Naive B cell (primary cell): Measurements from ENCODE around the gene MRPS17. TPM values are rescaled to one million over a fixed set of nuclear protein-coding genes. Genes with fewer than 3 reads are reported as not detected.

Source experiments
- ATAC-seq, 2 donors: fragments of 150-1000 bp; cut with Tn5 transposase; 2 replicates each; pipeline ENCODE4 v1.10.0; 2021; ENCODE audit warnings: low read depth in 2 of 2, mild to moderate bottlenecking in 2 of 2, moderate library complexity in 2 of 2
- DNase-seq: peaks from one replicate; pipeline ENCODE4 v3.0.0; 2022
- H3K27ac Mint-ChIP-seq, 6 donors: one replicate each; pipeline ENCODE4 v1.8.0; 2020 to 2022; ENCODE audit warnings: mild to moderate bottlenecking in 6 of 6, mixed read lengths in 6 of 6, moderate library complexity in 5 of 6, inconsistent platforms in 2 of 6
- H3K27me3 Mint-ChIP-seq, 3 donors: one replicate each; pipeline ENCODE4 v1.8.0; 2021 to 2022; ENCODE audit warnings: mixed read lengths in 3 of 3, mild to moderate bottlenecking in 1 of 3
- H3K36me3 Mint-ChIP-seq, 2 donors: one replicate each; pipeline ENCODE4 v1.8.0; 2020 to 2022; ENCODE audit warnings: mixed read lengths in 2 of 2, inconsistent platforms in 1 of 2, mild to moderate bottlenecking in 1 of 2
- H3K4me1 Mint-ChIP-seq, 3 donors: one replicate each; pipeline ENCODE4 v1.8.0; 2020 to 2022; ENCODE audit warnings: mixed read lengths in 3 of 3, inconsistent platforms in 1 of 3, mild to moderate bottlenecking in 1 of 3, moderate library complexity in 1 of 3
- H3K4me3 Mint-ChIP-seq, 8 donors: one replicate each; pipeline ENCODE4 v1.8.0; 2020 to 2022; ENCODE audit warnings: mild to moderate bottlenecking in 8 of 8, mixed read lengths in 8 of 8, moderate library complexity in 8 of 8, inconsistent platforms in 2 of 8
- H3K9me3 Mint-ChIP-seq, 7 donors: one replicate each; pipeline ENCODE4 v1.8.0; 2020 to 2022; ENCODE audit warnings: mixed read lengths in 7 of 7, mild to moderate bottlenecking in 5 of 7, inconsistent platforms in 2 of 7, moderate library complexity in 1 of 7
- polyA plus RNA-seq, 6 donors: library from polyadenylated mRNA; unstranded; fragments of 300-500 nt; fragmentation: Illumina TruSeq; gene quantifications; one replicate each; pipeline ENCODE4 v1.2.3, GENCODE V29; 2021; ENCODE audit warnings: low read depth in 6 of 6

The MRPS17 gene
- polyA plus RNA-seq, 6 donors from 2014 or later, result 10.0 to 18.1 (median 17.5) TPM

DNA sequence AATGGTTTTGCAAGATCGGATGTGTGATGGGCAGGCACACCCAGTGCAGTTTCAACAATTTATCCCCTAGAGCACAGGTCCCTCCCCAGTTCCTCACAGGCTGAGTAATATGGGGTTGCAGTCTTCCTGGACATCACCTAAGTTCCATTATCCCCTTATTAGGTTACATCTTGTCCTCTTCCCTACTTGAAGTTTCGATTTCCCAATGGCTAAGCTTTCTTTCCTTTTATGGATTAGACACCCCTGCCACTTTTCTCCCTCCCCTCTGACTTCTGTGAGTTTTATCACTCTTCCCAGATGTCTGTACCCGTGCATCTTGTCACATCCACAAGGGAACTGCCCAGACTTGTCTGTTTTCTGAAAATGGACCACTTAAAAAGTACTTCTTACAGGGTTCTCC is 10.3 kb downstream of the MRPS17 start:
- no peak for DNase-seq
- H3K27me3 Mint-ChIP-seq, result no peaks in the 10 kb centered on the region
- H3K36me3 Mint-ChIP-seq, result no peaks in the 10 kb centered on the region
- H3K4me1 Mint-ChIP-seq, result peaks cover 16 to 31% (median 31%) of the 10 kb centered on the region in 3 donors
- peak overlapping the region in 4 of 6 donors; percentile 27 to 88 (median 58) for H3K27ac Mint-ChIP-seq
- ATAC-seq, result no peak
- peak overlapping the region in 1 of 8 donors; percentile 39 for H3K4me3 Mint-ChIP-seq
- no peaks in the 10 kb centered on the region for H3K9me3 Mint-ChIP-seq

- no peaks in the 10 kb centered on the region for H3K9me3 Mint-ChIP-seq
- ATAC-seq (no peak), DNase-seq (no peak)
- H3K27ac Mint-ChIP-seq, result peak overlapping the region; percentile 33 to 93 (median 88)
- H3K36me3 Mint-ChIP-seq, result no peaks in the 10 kb centered on the region
- H3K4me3 Mint-ChIP-seq, result peak overlapping the region; percentile 63 to 94 (median 82)
- H3K4me1 Mint-ChIP-seq, result peaks cover 17 to 37% (median 35%) of the 10 kb centered on the region in 3 donors
- no peaks in the 10 kb centered on the region for H3K27me3 Mint-ChIP-seq
Observed at GRCh38 chr7:55963584-55964168, 12.0 kb downstream of the MRPS17 start.

DNA sequence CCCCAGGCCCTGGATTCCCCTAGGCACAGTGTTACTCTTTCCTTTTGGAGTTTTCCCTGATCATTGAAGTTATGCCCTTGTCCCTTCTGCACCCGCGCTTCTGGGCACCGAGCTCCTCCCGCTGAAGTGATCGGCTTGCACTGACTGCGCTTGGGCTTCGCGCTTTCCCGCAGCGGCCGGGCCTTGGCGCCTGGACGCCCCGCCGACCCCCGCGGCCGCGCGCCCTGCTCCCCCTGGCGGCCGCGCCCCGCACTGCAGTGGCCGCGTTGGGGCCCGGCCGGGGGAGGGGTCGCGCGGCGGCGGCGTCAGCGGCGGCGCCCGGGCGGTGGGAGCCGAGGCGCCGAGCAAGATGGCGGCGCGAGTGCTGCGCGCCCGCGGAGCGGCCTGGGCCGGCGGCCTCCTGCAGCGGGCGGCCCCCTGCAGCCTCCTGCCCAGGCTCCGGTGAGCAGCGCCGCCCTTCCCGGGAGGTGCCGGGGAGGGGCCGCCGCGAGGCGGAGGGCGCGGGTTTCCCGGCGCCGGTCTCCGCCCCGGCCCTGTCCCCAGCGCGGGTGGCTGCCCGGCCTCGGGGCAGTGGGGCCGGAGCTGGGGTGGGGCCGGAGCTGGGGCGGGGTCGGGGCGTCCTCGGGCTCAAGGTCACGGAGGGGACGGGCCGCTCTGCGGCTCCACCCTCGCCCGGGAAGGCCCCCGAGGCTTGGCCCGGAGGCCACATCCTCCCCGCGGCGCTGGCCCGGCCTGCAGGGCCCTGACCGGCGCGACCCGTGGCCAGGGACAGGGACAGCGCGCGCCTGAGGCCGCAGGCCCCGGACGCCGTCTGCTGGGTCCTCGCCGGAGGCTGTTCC is 12.8 kb downstream of the MRPS17 start, which contains the start of gene NIPSNAP2:
Gene NIPSNAP2, plus strand, starts transcription at position 325 of the 839 bp plus-strand sequence. Its CDS starts 25 bp downstream, at position 350.
- peak within 1 kb of the TSS; percentile 72 to 94 (median 88) for H3K4me3 Mint-ChIP-seq
- no peaks in the 10 kb centered on the region for H3K36me3 Mint-ChIP-seq
- H3K4me1 Mint-ChIP-seq, result peaks cover 25 to 39% (median 37%) of the 10 kb centered on the region in 3 donors
- ATAC-seq (peak; percentile 86 to 87), DNase-seq (peak; percentile 64)
- no peaks in the 10 kb centered on the region for H3K9me3 Mint-ChIP-seq
- H3K27me3 Mint-ChIP-seq, result no peaks in the 10 kb centered on the region
- H3K27ac Mint-ChIP-seq, result peak within 1 kb of the TSS; percentile 76 to 95 (median 90)

- peak overlapping the region; percentile 21 to 95 (median 80) for H3K27ac Mint-ChIP-seq
- H3K4me3 Mint-ChIP-seq, result peak overlapping the region; percentile 72 to 92 (median 88)
- H3K36me3 Mint-ChIP-seq, result peaks cover 0 to 5% of the 10 kb centered on the region in 2 donors
- no peaks in the 10 kb centered on the region for H3K27me3 Mint-ChIP-seq
- H3K9me3 Mint-ChIP-seq, result no peaks in the 10 kb centered on the region
- ATAC-seq (peak; percentile 25), DNase-seq (no peak)
- H3K4me1 Mint-ChIP-seq, result peaks cover 29 to 45% (median 42%) of the 10 kb centered on the region in 3 donors
Observed at GRCh38 chr7:55965100-55965470, 13.4 kb downstream of the MRPS17 start.

GRCh38 chr7:55965805-55966421 is 14.2 kb downstream of the MRPS17 start:
- Mint-ChIP-seq H3K36me3 (peaks cover 0 to 14% of the 10 kb centered on the region in 2 donors), H3K27ac (peak overlapping the region in 4 of 6 donors; percentile 39 to 73 (median 60)), H3K9me3 (no peaks in the 10 kb centered on the region), H3K4me1 (peaks cover 36 to 49% (median 45%) of the 10 kb centered on the region in 3 donors), H3K27me3 (no peaks in the 10 kb centered on the region), H3K4me3 (peak overlapping the region; percentile 55 to 92 (median 80))
- ATAC-seq (no peak), DNase-seq (no peak)

DNA sequence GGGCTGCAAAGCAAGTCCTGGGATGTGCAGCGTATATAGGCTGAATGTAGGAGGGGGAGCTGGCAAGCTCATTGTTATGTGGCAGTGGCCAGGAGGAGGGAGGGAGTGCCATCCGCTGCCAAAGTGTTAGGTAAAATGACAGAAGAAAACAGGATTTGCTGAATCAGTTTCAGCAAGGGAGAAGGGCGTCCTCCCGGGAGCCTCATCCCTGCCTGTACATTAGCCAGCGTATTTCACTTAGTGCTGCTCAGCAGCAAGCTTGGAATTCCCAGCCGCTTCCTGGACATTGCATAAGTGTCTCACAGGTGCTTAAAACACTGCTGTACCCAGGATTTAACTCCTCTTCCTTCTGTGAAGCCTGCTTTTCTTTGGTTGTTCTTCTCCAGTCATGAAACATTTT is 15.2 kb downstream of the MRPS17 start:
- no peak for ATAC-seq
- H3K36me3 Mint-ChIP-seq, result peaks cover 0 to 14% of the 10 kb centered on the region in 2 donors
- peak overlapping the region in 5 of 6 donors; percentile 1 to 87 (median 32) for H3K27ac Mint-ChIP-seq
- H3K27me3 Mint-ChIP-seq, result no peaks in the 10 kb centered on the region
- peak overlapping the region in 3 of 8 donors; percentile 13 to 87 (median 36) for H3K4me3 Mint-ChIP-seq
- peaks cover 36 to 54% (median 45%) of the 10 kb centered on the region in 3 donors for H3K4me1 Mint-ChIP-seq
- no peaks in the 10 kb centered on the region for H3K9me3 Mint-ChIP-seq
- DNase-seq, result no peak

- ATAC-seq, result no peak
- Mint-ChIP-seq H3K36me3 (peaks cover 0 to 14% of the 10 kb centered on the region in 2 donors), H3K27me3 (no peaks in the 10 kb centered on the region), H3K27ac (peak overlapping the region in 2 of 6 donors; percentile 70), H3K4me1 (peaks cover 24 to 44% (median 38%) of the 10 kb centered on the region in 3 donors), H3K4me3 (peak overlapping the region in 1 of 8 donors; percentile 75), H3K9me3 (no peaks in the 10 kb centered on the region)
- DNase-seq, result no peak
Observed at GRCh38 chr7:55969391-55969790, 17.7 kb downstream of the MRPS17 start.

- Mint-ChIP-seq H3K27ac (peak overlapping the region in 3 of 6 donors; percentile 10 to 75 (median 70)), H3K4me3 (no peak overlapping the region), H3K4me1 (peaks cover 33 to 52% (median 43%) of the 10 kb centered on the region in 3 donors)
Observed at GRCh38 chr7:55970561-55970960, 18.9 kb downstream of the MRPS17 start.

DNA sequence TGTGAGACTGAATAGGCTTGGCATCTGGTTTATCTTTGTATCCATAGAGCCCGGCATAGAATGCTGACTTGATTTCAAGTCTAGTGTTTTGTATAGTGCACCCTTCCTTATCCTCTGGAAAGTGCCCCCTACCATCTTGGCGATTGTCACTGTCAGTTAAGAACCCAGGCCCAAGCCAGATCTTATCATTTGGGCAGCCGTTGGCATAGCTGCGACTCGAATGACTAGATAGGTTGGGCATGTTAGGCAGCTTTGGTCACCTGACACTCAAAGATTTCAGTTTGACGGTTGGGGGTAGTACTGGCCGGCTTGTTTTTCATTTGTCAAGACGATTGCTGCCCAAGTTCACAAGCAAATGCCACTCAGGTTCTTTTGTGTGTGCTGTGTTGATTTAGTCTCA is 19.3 kb downstream of the MRPS17 start:
- Mint-ChIP-seq H3K4me3 (no peak overlapping the region), H3K27me3 (no peaks in the 10 kb centered on the region), H3K4me1 (peaks cover 33 to 50% (median 43%) of the 10 kb centered on the region in 3 donors), H3K27ac (peak overlapping the region in 1 of 6 donors; percentile 70), H3K9me3 (no peaks in the 10 kb centered on the region), H3K36me3 (peaks cover 0 to 14% of the 10 kb centered on the region in 2 donors)
- ATAC-seq (no peak), DNase-seq (no peak)

More at GRCh38 chr7:55970561-55970960, 18.9 kb downstream of the MRPS17 start:
- H3K27me3 Mint-ChIP-seq, result no peaks in the 10 kb centered on the region
- ATAC-seq, result no peak
- H3K9me3 Mint-ChIP-seq, result no peaks in the 10 kb centered on the region
- DNase-seq, result no peak
- H3K36me3 Mint-ChIP-seq, result peaks cover 0 to 14% of the 10 kb centered on the region in 2 donors

DNA sequence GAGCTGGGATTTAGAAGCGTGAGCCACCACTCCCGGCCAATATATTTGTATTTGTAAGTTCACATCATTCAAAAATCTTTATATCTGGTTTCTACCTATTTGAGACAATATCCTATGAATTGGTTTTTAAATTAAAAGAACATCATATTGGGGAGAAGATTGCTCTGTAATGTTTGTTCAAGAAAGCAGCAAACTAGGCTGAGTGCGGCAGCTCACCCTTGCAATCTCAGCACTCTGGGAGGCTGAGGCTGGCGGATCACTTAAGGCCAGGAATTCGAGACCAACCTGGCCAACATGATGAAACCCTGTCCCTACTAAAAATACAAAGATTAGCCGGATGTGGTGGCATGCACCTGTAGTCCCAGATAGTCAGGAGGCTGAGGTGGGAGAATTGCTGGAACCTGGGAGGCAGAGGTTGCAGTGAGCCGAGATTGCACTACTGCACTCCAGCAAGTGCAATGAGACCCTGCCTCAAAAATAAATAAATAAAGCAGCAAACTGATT is 22.1 kb downstream of the MRPS17 start:
- Mint-ChIP-seq H3K4me1 (peaks cover 28 to 46% (median 34%) of the 10 kb centered on the region in 3 donors), H3K36me3 (peaks cover 0 to 14% of the 10 kb centered on the region in 2 donors), H3K9me3 (no peaks in the 10 kb centered on the region), H3K27me3 (no peaks in the 10 kb centered on the region), H3K27ac (peak overlapping the region in 1 of 6 donors; percentile 81), H3K4me3 (peak overlapping the region in 1 of 8 donors; percentile 10)
- ATAC-seq (no peak), DNase-seq (no peak)

DNA sequence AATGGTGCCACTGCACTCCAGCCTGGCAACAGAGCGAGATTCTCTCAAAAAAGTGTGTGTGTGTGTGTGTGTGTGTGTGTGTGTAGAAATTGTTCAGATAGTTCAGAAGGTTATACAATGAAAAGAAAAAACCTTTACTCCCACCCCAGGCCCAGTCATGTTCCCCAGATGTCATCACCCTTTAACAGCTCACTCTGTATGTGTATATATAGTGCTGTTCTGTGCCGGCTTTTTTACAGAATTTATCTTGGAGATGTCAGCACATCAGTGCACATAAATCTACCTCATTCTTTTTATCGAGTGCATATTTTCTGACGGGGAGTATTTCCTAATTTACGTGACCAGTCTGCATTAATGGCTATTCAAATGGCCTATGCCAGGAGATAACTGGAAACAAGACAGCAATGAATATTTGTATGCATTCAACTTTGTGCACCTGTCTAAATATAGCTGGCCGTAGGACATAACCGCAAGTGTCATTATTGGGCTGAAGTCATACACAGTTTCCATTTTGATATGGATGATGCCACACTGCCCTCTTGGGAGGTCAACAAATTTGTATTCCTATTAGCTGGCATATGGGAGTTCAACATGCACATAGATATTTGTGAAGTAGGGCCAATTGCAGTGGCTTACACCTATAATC is 24.4 kb downstream of the MRPS17 start:
- Mint-ChIP-seq H3K4me3 (no peak overlapping the region), H3K4me1 (peaks cover 13 to 32% (median 24%) of the 10 kb centered on the region in 3 donors), H3K27ac (peak overlapping the region in 2 of 6 donors; percentile 4 to 20), H3K27me3 (no peaks in the 10 kb centered on the region), H3K9me3 (no peaks in the 10 kb centered on the region), H3K36me3 (peaks cover 3 to 22% of the 10 kb centered on the region in 2 donors)
- no peak for DNase-seq
- ATAC-seq, result no peak

DNA sequence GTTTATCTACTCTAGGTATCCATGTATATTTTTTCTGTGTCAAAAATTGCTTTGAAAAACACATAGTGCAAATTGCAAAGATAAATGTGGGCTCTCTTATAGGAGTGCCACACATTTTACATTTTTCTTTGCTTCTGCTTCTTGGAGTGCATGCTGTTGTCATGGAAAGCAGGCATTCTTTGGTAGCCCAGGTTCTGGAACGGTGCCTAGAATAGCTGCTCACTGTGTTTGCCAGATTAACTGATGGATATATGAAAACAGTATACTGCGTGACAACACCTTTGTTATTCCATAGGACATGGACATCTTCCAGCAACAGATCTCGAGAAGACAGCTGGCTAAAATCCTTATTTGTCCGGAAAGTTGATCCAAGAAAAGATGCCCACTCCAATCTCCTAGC is 26.2 kb downstream of the MRPS17 start:
- H3K27me3 Mint-ChIP-seq, result no peaks in the 10 kb centered on the region
- H3K9me3 Mint-ChIP-seq, result no peaks in the 10 kb centered on the region
- peak overlapping the region in 1 of 6 donors; percentile 9 for H3K27ac Mint-ChIP-seq
- no peak for ATAC-seq
- peaks cover 8 to 24% of the 10 kb centered on the region in 2 donors for H3K36me3 Mint-ChIP-seq
- no peak for DNase-seq
- H3K4me3 Mint-ChIP-seq, result no peak overlapping the region
- peaks cover 13 to 26% (median 24%) of the 10 kb centered on the region in 3 donors for H3K4me1 Mint-ChIP-seq
